Loucy (cell line): ENCODE results near the gene SPAG17.

ENCODE experiments used
- H2AFZ ChIP-seq: fragments of 200-600 bp; sonication (generic); 2 replicates; pipeline ENCODE4 v1.6.0; 2016; ENCODE audit warnings: antibody characterized with exemption, mild to moderate bottlenecking, low read length, moderate library complexity
- H3F3A ChIP-seq: fragments of 200-600 bp; 2 replicates; pipeline ENCODE4 v1.6.0; 2016; ENCODE audit warnings: antibody characterized with exemption, low read depth, mild to moderate bottlenecking
- H3K27me3 ChIP-seq: fragments of 200-600 bp; sonication (generic); 2 replicates; pipeline ENCODE4 v1.6.1; 2014; ENCODE audit warnings: low read length, mild to moderate bottlenecking; ENCODE audit not compliant: insufficient read depth, poor library complexity, severe bottlenecking
- H3K36me3 ChIP-seq: fragments of 200-600 bp; sonication (generic); 2 replicates; pipeline ENCODE4 v1.6.1; 2016; ENCODE audit warnings: low read length; ENCODE audit not compliant: insufficient read depth
- H3K4me1 ChIP-seq: fragments of 200-600 bp; sonication (generic); 2 replicates; pipeline ENCODE4 v1.5.1; 2014; ENCODE audit warnings: low read length, mild to moderate bottlenecking; ENCODE audit not compliant: insufficient read depth, poor library complexity, severe bottlenecking
- H3K4me2 ChIP-seq: fragments of 200-600 bp; sonication (generic); 2 replicates; pipeline ENCODE4 v1.6.0; 2014; ENCODE audit warnings: antibody characterized with exemption, low read length, low read depth, mild to moderate bottlenecking; ENCODE audit not compliant: poor library complexity, severe bottlenecking
- H3K4me3 ChIP-seq: fragments of 200-600 bp; sonication (generic); 2 replicates; pipeline ENCODE4 v1.5.1; 2014; ENCODE audit warnings: low read length, mild to moderate bottlenecking, mixed read lengths; ENCODE audit not compliant: poor library complexity, severe bottlenecking
- H3K79me2 ChIP-seq: fragments of 200-600 bp; sonication (generic); 2 replicates; pipeline ENCODE4 v1.6.1; 2014; ENCODE audit warnings: low read length; ENCODE audit not compliant: insufficient read depth
- H3K9ac ChIP-seq: fragments of 200-600 bp; sonication (generic); 2 replicates; pipeline ENCODE4 v1.6.0; 2014; ENCODE audit warnings: mild to moderate bottlenecking, low read depth, low read length, moderate library complexity; ENCODE audit not compliant: poor library complexity, severe bottlenecking
- H3K9me2 ChIP-seq: fragments of 200-600 bp; sonication (generic); replicated peaks from 2 replicates; pipeline ENCODE4 v1.6.1; 2016; ENCODE audit warnings: low read depth, low read length, mixed read lengths
- H3K9me3 ChIP-seq: fragments of 200-600 bp; sonication (generic); 2 replicates; pipeline ENCODE4 v1.6.1; 2014; ENCODE audit warnings: mild to moderate bottlenecking, antibody characterized with exemption, low read length, low read depth; ENCODE audit not compliant: insufficient read depth
- H4K20me1 ChIP-seq: fragments of 200-600 bp; sonication (generic); 2 replicates; pipeline ENCODE4 v1.6.0; 2014; ENCODE audit warnings: antibody characterized with exemption, low read length, mild to moderate bottlenecking; ENCODE audit not compliant: insufficient read depth, poor library complexity, severe bottlenecking
- EZH2phosphoT487 ChIP-seq: fragments of 200-600 bp; IDR thresholded peaks from 2 replicates; pipeline ENCODE4 v1.6.1; 2018; ENCODE audit warnings: antibody characterized with exemption, mild to moderate bottlenecking, moderate library complexity, borderline replicate concordance
- TF ChIP-seq, protein P1 (sequence below): fragments of 200-600 bp; sonication (generic); conservative IDR thresholded peaks from 2 replicates; pipeline ENCODE4 v1.5.1; 2014; ENCODE audit warnings: mild to moderate bottlenecking, antibody characterized with exemption, low read length

SPAG17 gene

DNA sequence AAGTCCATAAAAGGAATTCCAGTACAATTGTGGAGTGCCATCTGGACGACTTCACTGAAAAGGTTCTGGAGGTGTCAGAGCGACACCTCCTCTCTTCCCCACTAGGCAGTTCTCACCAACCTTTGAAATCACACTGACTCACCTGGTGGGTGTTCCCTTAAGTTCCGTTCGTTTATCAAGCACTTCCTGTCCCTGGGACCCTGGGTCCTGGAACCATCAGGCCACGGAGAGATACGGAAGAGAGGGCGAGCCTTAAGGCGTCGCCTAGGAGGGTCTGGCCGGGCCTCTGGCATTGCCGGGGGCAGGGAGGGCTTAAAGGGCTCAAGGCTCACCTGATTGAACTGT, 317 bp downstream of the SPAG17 start:
- no peaks in the 10 kb centered on the region for H3K36me3 ChIP-seq
- no peaks in the 10 kb centered on the region for H3K4me1 ChIP-seq
- no peak overlapping the region for H3K4me2 ChIP-seq
- no peaks in the 10 kb centered on the region for H3K27me3 ChIP-seq
- TF ChIP-seq EZH2phosphoT487: no peak
- TF ChIP-seq, protein P1, sequence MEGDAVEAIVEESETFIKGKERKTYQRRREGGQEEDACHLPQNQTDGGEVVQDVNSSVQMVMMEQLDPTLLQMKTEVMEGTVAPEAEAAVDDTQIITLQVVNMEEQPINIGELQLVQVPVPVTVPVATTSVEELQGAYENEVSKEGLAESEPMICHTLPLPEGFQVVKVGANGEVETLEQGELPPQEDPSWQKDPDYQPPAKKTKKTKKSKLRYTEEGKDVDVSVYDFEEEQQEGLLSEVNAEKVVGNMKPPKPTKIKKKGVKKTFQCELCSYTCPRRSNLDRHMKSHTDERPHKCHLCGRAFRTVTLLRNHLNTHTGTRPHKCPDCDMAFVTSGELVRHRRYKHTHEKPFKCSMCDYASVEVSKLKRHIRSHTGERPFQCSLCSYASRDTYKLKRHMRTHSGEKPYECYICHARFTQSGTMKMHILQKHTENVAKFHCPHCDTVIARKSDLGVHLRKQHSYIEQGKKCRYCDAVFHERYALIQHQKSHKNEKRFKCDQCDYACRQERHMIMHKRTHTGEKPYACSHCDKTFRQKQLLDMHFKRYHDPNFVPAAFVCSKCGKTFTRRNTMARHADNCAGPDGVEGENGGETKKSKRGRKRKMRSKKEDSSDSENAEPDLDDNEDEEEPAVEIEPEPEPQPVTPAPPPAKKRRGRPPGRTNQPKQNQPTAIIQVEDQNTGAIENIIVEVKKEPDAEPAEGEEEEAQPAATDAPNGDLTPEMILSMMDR: no peak
- H3K9me3 ChIP-seq: no peaks in the 10 kb centered on the region
- no peaks in the 10 kb centered on the region for H3K9me2 ChIP-seq
- H4K20me1 ChIP-seq: no peaks in the 10 kb centered on the region
- no peak overlapping the region for H3K9ac ChIP-seq
- H3F3A ChIP-seq: no peaks in the 10 kb centered on the region
- no peaks in the 10 kb centered on the region for H3K79me2 ChIP-seq
- H2AFZ ChIP-seq: no peak overlapping the region
- no peak overlapping the region for H3K4me3 ChIP-seq

DNA sequence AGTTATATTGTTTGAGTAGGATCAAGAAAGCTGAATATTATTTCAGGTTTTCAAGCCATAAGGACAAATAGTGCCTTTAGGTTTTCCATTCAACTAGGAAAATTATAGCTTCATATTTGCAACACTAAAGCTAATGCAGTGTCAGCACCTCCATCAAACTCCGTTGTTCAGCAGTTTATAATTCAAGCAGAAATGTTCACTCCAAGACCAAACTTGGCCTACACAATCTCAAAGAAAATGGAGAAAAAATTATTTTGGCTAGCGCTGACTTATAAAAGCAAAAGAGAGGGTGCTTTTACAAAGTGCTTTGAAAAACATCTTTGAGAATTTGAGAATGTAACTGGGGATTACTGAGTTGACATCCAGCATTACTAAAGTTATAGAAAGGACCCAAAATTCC, 1.4 kb downstream of the SPAG17 start:
- TF ChIP-seq, protein P1: no peak
- no peak for TF ChIP-seq EZH2phosphoT487
- Histone ChIP-seq H2AFZ (no peak overlapping the region), H3K9ac (no peak overlapping the region), H3K27me3 (no peaks in the 10 kb centered on the region), H3K4me2 (no peak overlapping the region), H3K9me3 (no peaks in the 10 kb centered on the region), H3K9me2 (no peaks in the 10 kb centered on the region), H3K36me3 (no peaks in the 10 kb centered on the region), H3K79me2 (no peaks in the 10 kb centered on the region), H4K20me1 (no peaks in the 10 kb centered on the region), H3F3A (no peaks in the 10 kb centered on the region), H3K4me1 (no peaks in the 10 kb centered on the region), H3K4me3 (no peak overlapping the region)

DNA sequence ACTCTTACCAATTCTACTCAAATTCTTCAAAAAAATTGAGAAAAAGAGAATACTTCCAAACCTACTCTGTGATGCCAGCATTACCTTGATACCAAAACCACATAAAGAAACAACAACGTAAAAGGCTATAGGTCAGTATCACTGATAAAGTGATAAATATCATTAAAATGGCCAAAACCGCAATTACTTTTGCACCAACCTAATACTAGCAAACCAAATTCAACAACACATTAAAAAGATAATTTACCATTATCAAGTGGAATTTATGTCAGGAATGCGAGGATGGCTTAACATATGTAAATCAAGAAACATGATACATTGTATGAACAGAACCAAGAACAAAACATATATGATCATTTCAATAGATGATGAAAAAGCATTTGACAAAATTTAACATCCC, 7.0 kb downstream of the SPAG17 start:
- Histone ChIP-seq H3K4me2 (no peak overlapping the region), H3K79me2 (no peaks in the 10 kb centered on the region), H3K36me3 (no peaks in the 10 kb centered on the region)

More for the DNA sequence above, 7.0 kb downstream of the SPAG17 start:
- Histone ChIP-seq H2AFZ (no peak overlapping the region), H3K9me2 (no peaks in the 10 kb centered on the region), H3K27me3 (no peaks in the 10 kb centered on the region), H3K9ac (no peak overlapping the region), H3F3A (no peaks in the 10 kb centered on the region), H3K4me3 (no peak overlapping the region), H4K20me1 (no peaks in the 10 kb centered on the region), H3K9me3 (no peaks in the 10 kb centered on the region), H3K4me1 (no peaks in the 10 kb centered on the region)
- no peak for TF ChIP-seq EZH2phosphoT487
- TF ChIP-seq, protein P1: no peak
